ENCODE data around the gene ATP8A2.
A peak's percentile ranks its signal among the peaks of the same experiment; 100 is the strongest.
"Not testable (repeated sequence)": the region's sequence is repeated elsewhere in the genome, so short reads cannot be mapped to it uniquely, and the experiment has no call there.

ATP8A2 gene

GRCh38 chr13:25930653-25931052 is 558.9 kb downstream of the ATP8A2 start:
- DNase-seq = peak; percentile 66

- peak; percentile 94 for DNase-seq
Measured at GRCh38 chr13:25932365-25932764, 560.6 kb downstream of the ATP8A2 start.

- DNase-seq = peak; percentile 86
Measured at GRCh38 chr13:25933520-25933919, 561.7 kb downstream of the ATP8A2 start.

- DNase-seq = no peak
Measured at GRCh38 chr13:25934127-25934526, 562.4 kb downstream of the ATP8A2 start.

GRCh38 chr13:25939961-25940687 is 568.4 kb downstream of the ATP8A2 start:
- DNase-seq = no peak

- no peak for DNase-seq
Measured at GRCh38 chr13:25943081-25943480, 571.3 kb downstream of the ATP8A2 start.

GRCh38 chr13:25943658-25944057 is 571.9 kb downstream of the ATP8A2 start:
- DNase-seq = peak; percentile 24

- no peak for DNase-seq
Measured at GRCh38 chr13:25945596-25945995, 573.8 kb downstream of the ATP8A2 start.

GRCh38 chr13:25946321-25946720 is 574.5 kb downstream of the ATP8A2 start:
- no peak for DNase-seq

GRCh38 chr13:25948910-25949309 is 577.1 kb downstream of the ATP8A2 start:
- no peak for DNase-seq

GRCh38 chr13:25951831-25952230 is 580.1 kb downstream of the ATP8A2 start:
- no peak for DNase-seq

GRCh38 chr13:25954080-25954479 is 582.3 kb downstream of the ATP8A2 start:
- not testable (repeated sequence) for DNase-seq

- not testable (repeated sequence) for DNase-seq
Measured at GRCh38 chr13:25954943-25955342, 583.2 kb downstream of the ATP8A2 start.

- no peak for DNase-seq
Measured at GRCh38 chr13:25958986-25959385, 587.2 kb downstream of the ATP8A2 start.

GRCh38 chr13:25961294-25961693 is 589.5 kb downstream of the ATP8A2 start:
- no peak for DNase-seq

- DNase-seq = no peak
Measured at GRCh38 chr13:25963674-25964073, 591.9 kb downstream of the ATP8A2 start.

GRCh38 chr13:25965596-25965995 is 593.8 kb downstream of the ATP8A2 start:
- DNase-seq = no peak

- DNase-seq = peak; percentile 51
Measured at GRCh38 chr13:25966086-25966485, 594.3 kb downstream of the ATP8A2 start.

GRCh38 chr13:25967144-25967543 is 595.4 kb downstream of the ATP8A2 start:
- DNase-seq = peak; percentile 97

GRCh38 chr13:25971047-25971446 is 599.3 kb downstream of the ATP8A2 start:
- no peak for DNase-seq

- DNase-seq = peak; percentile 80
Measured at GRCh38 chr13:25971459-25972145, 599.8 kb downstream of the ATP8A2 start.

- DNase-seq = peak; percentile 94
Measured at GRCh38 chr13:25973085-25973484, 601.3 kb downstream of the ATP8A2 start.

GRCh38 chr13:25973576-25973975 is 601.8 kb downstream of the ATP8A2 start:
- DNase-seq = peak; percentile 40

- peak; percentile 95 for DNase-seq
Measured at GRCh38 chr13:25977216-25977615, 605.4 kb downstream of the ATP8A2 start.
